ENCODE data around the gene DIP2C.

The DIP2C gene

DNA sequence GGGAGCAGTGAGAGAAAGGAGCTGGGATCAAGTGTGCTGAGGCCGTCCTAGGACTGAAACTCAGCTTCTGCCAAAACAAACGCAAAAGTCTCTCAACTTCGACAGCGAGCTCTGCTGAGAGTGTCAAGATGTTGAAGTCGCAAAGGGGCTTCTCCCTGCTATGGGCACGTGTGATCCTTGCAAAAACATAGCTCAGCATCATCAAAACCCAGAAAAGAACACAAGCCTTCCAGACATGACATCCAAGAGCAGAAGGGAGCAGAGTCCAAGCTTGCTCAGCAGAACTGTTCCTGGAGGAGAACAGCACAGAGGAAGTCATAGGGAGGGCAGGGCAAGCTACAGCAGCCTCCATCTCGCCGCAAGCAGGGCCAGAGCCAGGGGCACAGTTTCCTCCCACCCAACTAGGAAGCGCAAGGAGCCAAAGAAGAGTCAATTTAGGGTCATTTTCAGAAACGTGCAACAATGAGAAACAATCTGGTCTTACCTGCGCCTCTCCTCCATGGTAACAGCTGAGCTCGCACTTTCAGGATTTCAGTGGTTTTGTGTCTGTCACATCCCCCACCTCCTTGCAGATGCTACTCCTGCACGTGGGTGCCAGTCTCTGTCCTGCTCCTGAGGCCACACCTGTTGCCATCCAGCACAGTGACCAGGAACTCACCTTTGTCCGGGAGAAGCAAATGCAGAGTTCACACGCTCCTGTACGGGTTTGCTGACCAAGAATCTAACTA is 113.9 kb downstream of the DIP2C start:
- H3K36me3 ChIP-seq (ENCODE audit: insufficient read depth, low read length): no peaks in the 10 kb centered on the region
- ATAC-seq (ENCODE audit: insufficient read depth, low read depth): no peak
- H3K9me3 ChIP-seq (ENCODE audit: insufficient read depth, low read length, severe bottlenecking): peaks cover 5% of the 10 kb centered on the region
- no peaks in the 10 kb centered on the region for H3K79me2 ChIP-seq (ENCODE audit: insufficient read depth, low read length)
- no peak overlapping the region for H3K4me2 ChIP-seq (ENCODE audit: insufficient read depth, low read length)
- no peak overlapping the region for H3K27ac ChIP-seq (ENCODE audit: low read length)
- TF ChIP-seq EZH2 (IDR thresholded peaks at IDR 0.05; ENCODE audit: borderline replicate concordance, low read depth, low read length, severe bottlenecking): no peak
- TF ChIP-seq, protein P1, sequence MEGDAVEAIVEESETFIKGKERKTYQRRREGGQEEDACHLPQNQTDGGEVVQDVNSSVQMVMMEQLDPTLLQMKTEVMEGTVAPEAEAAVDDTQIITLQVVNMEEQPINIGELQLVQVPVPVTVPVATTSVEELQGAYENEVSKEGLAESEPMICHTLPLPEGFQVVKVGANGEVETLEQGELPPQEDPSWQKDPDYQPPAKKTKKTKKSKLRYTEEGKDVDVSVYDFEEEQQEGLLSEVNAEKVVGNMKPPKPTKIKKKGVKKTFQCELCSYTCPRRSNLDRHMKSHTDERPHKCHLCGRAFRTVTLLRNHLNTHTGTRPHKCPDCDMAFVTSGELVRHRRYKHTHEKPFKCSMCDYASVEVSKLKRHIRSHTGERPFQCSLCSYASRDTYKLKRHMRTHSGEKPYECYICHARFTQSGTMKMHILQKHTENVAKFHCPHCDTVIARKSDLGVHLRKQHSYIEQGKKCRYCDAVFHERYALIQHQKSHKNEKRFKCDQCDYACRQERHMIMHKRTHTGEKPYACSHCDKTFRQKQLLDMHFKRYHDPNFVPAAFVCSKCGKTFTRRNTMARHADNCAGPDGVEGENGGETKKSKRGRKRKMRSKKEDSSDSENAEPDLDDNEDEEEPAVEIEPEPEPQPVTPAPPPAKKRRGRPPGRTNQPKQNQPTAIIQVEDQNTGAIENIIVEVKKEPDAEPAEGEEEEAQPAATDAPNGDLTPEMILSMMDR (IDR thresholded peaks at IDR 0.05; ENCODE audit: borderline replicate concordance, extremely low read depth, low read length, poor library complexity, severe bottlenecking): no peak
- H3K27me3 ChIP-seq (ENCODE audit: insufficient read depth, low read length, poor library complexity): peaks cover 11% of the 10 kb centered on the region
- DNase-seq: no peak
- H2AFZ ChIP-seq (ENCODE audit: low read depth, low read length): no peak overlapping the region
- no peak overlapping the region for H3K9ac ChIP-seq (ENCODE audit: low read depth, low read length)
- no peaks in the 10 kb centered on the region for H4K20me1 ChIP-seq (ENCODE audit: insufficient read depth, low read length)
- no peak overlapping the region for H3K4me3 ChIP-seq (ENCODE audit: low read depth in 1 of 2, low read length in 2 of 2)
- no peaks in the 10 kb centered on the region for H3K4me1 ChIP-seq (ENCODE audit: insufficient read depth, low read length)

DNA sequence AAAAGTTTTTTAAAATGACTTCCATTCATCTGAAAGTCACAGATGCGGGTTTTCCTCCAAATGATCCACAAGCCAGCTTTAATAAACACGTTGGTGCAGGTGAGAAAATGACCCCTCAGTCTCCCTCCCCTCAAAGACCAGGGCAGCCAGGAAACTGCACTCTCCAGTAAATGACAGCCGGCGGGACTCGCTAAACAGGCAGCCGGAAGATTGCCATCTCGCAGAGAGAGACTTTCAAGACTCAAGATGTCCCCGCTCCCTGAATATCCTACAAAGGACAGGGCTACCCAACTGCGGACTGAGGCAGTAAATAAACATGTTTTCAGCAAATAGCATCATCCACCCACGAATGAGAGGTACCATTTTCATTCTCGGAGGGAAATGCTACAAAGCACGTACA is 116.8 kb downstream of the DIP2C start:
- Histone ChIP-seq H3K36me3 (ENCODE audit: insufficient read depth, low read length) (no peaks in the 10 kb centered on the region), H4K20me1 (ENCODE audit: insufficient read depth, low read length) (no peaks in the 10 kb centered on the region), H3K4me2 (ENCODE audit: insufficient read depth, low read length) (no peak overlapping the region), H3K27ac (ENCODE audit: low read length) (no peak overlapping the region), H3K27me3 (ENCODE audit: insufficient read depth, low read length, poor library complexity) (peaks cover 14% of the 10 kb centered on the region), H3K4me3 (ENCODE audit: low read depth in 1 of 2, low read length in 2 of 2) (no peak overlapping the region), H3K79me2 (ENCODE audit: insufficient read depth, low read length) (no peaks in the 10 kb centered on the region), H3K9ac (ENCODE audit: low read depth, low read length) (no peak overlapping the region), H2AFZ (ENCODE audit: low read depth, low read length) (no peak overlapping the region), H3K4me1 (ENCODE audit: insufficient read depth, low read length) (no peaks in the 10 kb centered on the region), H3K9me3 (ENCODE audit: insufficient read depth, low read length, severe bottlenecking) (no peaks in the 10 kb centered on the region)
- no peak for TF ChIP-seq EZH2 (IDR thresholded peaks at IDR 0.05; ENCODE audit: borderline replicate concordance, low read depth, low read length, severe bottlenecking)
- TF ChIP-seq, protein P1 (IDR thresholded peaks at IDR 0.05; ENCODE audit: borderline replicate concordance, extremely low read depth, low read length, poor library complexity, severe bottlenecking): no peak
- ATAC-seq (ENCODE audit: insufficient read depth, low read depth): no peak
- DNase-seq: no peak

DNA sequence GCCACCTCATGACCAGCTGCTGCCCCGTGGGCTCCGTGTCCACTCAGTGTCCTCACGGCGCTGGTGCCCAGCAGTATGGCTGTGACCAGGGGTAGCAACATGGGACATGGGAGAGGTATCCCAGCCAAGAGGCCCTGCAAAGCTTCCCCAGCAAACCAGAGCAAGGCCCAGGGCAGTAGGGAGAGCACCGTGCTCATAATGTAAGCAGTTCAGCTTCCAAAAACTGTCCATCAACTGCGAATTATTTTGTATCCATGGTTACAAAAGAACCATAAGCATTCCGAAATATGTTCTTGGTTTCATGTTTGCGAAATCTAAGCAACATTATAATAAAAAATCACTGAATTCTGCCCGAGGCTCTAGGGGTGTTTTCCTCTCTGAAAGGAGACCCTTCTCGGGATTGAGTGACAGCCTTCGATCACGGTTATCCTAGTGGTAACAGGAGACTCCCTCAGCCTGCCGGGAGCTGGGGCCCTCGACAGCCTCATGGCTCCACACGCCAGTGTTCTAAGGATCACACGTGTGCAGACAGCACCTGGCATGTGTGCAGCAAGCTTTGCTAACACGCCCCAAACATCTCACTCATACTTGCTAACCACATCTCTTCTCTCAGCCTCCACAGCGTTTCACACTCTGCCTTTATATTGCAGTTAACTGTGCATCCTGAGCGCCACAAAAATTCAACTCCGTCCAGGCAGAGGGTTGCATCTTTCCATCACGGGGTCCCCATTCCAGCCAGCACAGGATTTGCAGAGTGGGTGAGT is 117.6 kb downstream of the DIP2C start:
- TF ChIP-seq EZH2 (IDR thresholded peaks at IDR 0.05; ENCODE audit: borderline replicate concordance, low read depth, low read length, severe bottlenecking): no peak
- TF ChIP-seq, protein P1 (IDR thresholded peaks at IDR 0.05; ENCODE audit: borderline replicate concordance, extremely low read depth, low read length, poor library complexity, severe bottlenecking): no peak
- H3K79me2 ChIP-seq (ENCODE audit: insufficient read depth, low read length): no peaks in the 10 kb centered on the region

More for the DNA sequence above, 117.6 kb downstream of the DIP2C start:
- Histone ChIP-seq H3K27me3 (ENCODE audit: insufficient read depth, low read length, poor library complexity) (peaks cover 14% of the 10 kb centered on the region), H3K4me2 (ENCODE audit: insufficient read depth, low read length) (no peak overlapping the region), H3K9ac (ENCODE audit: low read depth, low read length) (no peak overlapping the region), H3K27ac (ENCODE audit: low read length) (no peak overlapping the region), H2AFZ (ENCODE audit: low read depth, low read length) (no peak overlapping the region), H3K4me3 (ENCODE audit: low read depth in 1 of 2, low read length in 2 of 2) (no peak overlapping the region), H4K20me1 (ENCODE audit: insufficient read depth, low read length) (no peaks in the 10 kb centered on the region), H3K9me3 (ENCODE audit: insufficient read depth, low read length, severe bottlenecking) (no peaks in the 10 kb centered on the region), H3K4me1 (ENCODE audit: insufficient read depth, low read length) (no peaks in the 10 kb centered on the region), H3K36me3 (ENCODE audit: insufficient read depth, low read length) (no peaks in the 10 kb centered on the region)
- DNase-seq (no peak), ATAC-seq (ENCODE audit: insufficient read depth, low read depth) (no peak)

All from DND-41 (cell line).